NCI-H187 (cell line): Measurements from ENCODE around the gene SPTBN1.

Experiments used
- DNase-seq, 2 experiments: peaks; one replicate each; lab custom pipeline; 2025; lab: John Stamatoyannopoulos, UW

The SPTBN1 gene

DNA sequence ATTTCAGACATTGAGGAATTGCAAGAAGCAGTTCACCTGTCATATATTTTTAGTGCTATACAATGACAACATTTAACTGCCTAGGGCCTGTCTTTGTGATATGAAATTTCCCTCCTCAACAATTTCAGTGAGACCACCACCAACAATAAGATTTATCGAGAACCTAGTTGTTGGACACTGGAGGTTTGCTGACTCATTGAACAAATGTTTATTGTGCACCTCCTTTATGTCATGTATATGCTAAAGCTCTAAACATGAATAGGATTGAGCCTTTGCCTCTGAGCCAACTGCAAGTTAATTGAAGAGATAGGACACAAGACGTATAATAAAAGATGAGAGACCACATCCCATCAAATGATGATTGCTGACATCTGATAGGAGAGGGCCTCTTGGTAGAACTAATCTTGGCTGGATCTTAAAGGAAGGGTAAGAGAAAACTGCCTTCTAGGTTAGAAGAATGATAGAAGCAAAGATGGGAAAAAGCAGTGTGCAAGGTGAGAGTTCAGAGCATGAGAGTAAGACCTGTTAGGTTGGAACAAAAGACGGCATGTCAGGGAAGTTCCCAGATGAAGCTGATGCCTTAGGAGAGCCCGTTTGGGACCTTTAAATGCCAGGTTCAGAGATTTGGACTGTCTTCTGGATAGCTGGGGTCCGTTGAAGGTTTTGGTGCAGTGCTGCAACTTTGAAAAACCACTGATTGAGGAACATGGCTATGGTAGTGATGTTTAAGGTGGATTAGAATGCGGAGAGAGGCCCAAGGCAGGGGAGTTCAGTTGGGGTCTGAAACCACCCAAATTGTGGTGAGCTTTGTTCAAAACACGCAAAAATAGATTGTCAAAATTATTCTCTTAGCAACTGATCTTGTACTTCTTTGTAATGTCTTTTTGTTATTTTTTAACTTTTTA, 134.3 kb downstream of the SPTBN1 start:
- no peak for DNase-seq

DNA sequence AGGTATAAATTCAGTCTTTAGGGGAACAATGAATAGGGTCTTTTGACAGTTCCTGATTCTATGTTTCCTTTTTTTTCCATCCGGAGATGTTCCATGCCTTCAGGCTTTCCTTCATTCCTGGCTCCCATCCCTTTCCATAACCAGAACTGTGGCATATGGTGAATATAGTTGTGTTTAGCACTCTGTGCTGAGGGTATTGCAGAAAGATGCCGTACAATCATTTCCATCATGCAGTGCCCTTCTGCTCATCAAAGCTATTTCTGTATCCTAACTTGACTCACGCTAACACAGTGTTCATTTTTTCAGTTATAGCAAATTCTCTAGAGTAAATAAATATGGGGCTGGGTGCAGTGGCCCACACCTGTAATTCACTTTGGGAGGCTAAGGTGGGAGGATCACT, 135.4 kb downstream of the SPTBN1 start:
- no peak for DNase-seq

GRCh38 chr2:54593249-54593648, 137.1 kb downstream of the SPTBN1 start:
- DNase-seq: no peak

DNA sequence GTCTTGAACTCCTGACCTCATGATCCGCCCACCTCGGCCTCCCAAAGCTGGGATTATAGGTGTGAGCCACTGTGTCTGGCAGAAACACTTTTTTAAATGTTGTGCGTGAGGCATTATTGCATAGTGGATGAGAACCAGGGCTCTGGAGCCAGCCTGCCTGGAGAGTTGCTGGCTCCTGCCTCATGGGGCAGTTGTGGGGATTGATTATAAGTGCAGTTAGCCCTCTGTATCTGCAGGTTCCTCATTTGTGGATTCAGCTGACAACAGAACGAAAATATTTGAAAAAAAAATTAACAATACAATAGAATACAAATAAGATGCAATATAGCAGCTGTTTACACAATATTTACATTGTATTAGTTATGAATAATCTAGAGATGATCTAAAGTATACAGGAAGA, 137.9 kb downstream of the SPTBN1 start:
- DNase-seq: no peak

DNA sequence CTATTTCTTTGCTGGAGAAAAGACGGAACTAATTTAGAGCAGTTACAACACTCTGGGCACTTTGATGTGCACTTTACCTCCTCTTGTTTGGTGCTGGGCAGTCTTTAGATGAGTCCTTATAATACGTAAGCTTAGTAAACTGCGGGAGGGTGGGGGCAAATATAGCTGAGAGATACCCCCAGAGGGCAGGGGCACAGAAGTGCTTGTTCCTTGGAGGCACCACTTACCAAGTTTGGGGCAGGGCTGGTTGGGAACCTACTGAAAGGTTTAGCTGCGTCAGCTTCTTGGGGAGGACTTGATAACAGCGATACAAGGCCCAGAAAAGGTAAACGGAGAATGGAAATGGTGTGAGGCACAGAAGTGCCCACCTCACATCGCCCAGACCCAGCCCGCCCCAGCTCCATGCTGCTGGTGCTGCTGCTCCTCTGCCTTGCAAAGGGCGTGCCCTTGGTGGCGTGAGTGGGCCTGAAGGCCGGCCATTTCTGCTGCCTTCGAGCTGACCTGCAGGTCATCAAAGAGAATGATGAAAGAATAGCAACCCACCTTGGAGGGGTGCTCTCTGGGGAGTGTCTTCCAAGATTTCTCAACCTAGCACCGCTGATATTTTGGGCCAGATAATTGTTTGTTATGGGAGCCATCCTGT, 139.2 kb downstream of the SPTBN1 start:
- DNase-seq: no peak

- no peak for DNase-seq
Measured at GRCh38 chr2:54595999-54596902, 140.1 kb downstream of the SPTBN1 start.

DNA sequence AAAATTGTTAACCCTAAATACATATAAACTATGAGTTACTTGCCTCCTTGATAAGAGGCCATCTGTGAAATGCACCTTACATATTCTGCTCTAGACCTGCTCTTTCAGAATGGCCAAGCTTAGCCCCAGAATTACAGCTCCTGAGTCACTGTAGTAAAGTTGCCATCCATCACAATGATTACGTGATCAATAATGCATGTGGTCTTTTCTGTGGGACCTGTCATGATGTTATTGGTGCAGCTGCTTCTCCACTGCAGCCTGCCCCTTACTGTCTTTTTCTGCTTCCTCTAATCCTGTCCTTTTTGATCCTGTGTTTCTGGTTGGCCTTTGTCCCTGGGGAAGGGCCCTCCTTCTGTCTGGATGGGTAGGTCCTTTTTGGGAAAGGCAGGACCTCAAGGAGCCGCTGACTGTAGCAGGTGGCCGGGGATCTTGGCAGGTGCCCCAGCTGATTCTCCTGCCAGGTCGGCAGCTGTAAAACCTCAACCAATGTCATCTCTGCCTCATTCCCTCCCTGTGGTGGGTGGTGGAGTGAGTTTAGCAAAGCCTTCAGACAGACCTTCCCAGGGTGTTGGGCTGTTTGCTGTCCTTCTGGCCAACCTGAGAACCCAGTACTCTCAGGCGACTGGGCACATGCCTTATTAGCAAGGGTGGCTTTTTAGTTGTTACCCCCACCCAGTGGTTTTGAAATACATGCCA, 141.2 kb downstream of the SPTBN1 start:
- DNase-seq: peak in 1 of 2 experiments; percentile 52

DNA sequence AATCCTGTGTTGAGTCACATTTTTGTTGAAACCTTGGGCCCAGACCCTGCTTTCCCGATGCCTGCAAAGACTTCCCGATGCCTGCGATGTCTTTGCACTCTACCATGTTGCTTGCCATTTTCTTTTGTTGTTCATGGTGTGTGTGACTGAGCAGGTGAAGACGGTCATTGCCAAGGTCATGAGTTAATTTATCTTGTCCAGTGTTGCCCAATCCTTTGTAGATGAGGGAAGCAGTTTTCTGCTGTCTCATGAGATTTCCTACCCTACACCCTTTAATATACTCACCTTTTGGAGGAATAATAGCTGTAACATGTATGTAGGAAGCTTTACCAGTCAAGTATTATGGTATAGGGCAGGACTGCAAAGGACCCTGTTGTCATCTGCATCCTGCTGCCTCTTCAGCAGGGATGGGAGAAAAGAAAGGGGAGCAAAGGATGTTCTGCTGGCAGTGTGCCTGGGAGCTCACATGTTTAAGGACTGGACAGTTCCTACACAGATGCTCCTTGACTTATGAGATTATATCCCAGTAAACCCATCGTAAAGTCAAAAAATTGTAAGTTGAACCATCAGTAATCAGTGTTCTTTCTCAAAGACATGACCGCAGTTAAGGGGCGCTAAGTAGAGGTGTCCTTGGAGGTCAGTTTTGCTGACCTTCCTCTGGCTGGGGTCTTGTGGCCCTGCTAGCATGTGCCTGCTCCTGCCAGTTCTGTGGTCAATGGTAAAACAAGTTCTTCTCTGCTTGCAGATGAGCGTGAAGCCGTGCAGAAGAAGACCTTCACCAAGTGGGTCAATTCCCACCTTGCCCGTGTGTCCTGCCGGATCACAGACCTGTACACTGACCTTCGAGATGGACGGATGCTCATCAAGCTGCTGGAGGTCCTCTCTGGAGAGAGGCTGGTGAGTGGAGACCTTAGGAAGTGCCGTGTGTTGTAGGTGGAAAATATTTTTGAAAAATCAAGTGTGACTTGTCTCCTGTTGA, 142.5 kb downstream of the SPTBN1 start:
- DNase-seq: no peak

GRCh38 chr2:54599326-54599710, 143.2 kb downstream of the SPTBN1 start:
- no peak for DNase-seq

DNA sequence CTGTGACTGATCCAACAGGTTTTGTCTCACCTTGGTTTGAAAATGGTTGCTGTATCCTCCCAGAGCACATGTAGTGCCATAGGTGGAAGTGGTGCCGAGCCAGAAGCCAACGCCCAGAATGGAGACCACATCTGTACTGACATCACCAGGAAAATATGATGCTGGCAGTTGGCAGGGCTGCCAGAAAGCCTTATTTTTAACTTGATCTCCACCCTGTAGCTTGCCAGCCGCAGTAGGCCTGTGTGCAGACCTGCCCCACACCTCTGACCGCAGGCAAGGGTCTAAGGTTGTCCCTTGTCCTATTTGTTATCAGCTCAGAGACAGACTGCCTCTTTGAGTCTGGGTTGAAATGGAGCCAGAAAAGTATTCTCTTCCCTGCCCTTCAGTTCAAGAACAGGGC, 143.8 kb downstream of the SPTBN1 start:
- no peak for DNase-seq

GRCh38 chr2:54601339-54601738, 145.2 kb downstream of the SPTBN1 start:
- no peak for DNase-seq

DNA sequence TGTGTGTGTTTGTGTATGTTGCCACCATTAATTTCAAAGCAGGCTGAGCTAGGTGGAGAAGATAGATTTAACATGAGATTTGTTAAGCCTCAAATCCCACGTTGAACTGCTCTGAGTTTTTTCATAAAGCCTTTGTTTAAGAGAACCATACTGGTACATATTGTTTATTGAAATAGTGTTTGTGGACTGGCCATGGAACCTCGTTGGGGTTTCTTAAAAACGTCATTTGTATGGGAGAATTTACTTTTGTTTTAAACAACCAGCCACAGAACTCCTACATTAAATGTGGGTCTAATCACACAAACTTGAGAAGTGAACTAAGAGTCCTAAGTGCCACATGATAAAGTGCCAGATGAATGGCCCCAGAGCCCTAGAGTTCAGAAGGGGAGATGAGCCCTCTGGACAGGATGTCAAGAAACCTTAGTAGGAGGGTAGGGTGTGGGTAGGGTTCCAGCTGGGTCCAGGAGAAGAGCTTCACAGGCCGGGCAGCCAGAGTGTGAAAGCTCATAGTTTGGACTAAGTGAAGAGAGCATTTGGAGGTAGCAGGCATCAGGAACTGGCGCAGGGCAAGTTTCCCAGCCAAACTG, 146.7 kb downstream of the SPTBN1 start:
- no peak for DNase-seq

- no peak for DNase-seq
Measured at GRCh38 chr2:54603357-54603756, 147.2 kb downstream of the SPTBN1 start.

GRCh38 chr2:54603796-54604195, 147.7 kb downstream of the SPTBN1 start:
- DNase-seq: no peak

GRCh38 chr2:54604871-54605270, 148.7 kb downstream of the SPTBN1 start:
- DNase-seq: no peak

- no peak for DNase-seq
Measured at GRCh38 chr2:54605836-54606235, 149.7 kb downstream of the SPTBN1 start.

GRCh38 chr2:54606393-54606958, 150.3 kb downstream of the SPTBN1 start:
- DNase-seq: peak in 1 of 2 experiments; percentile 18

- DNase-seq: no peak
Measured at GRCh38 chr2:54608224-54608623, 152.1 kb downstream of the SPTBN1 start.

DNA sequence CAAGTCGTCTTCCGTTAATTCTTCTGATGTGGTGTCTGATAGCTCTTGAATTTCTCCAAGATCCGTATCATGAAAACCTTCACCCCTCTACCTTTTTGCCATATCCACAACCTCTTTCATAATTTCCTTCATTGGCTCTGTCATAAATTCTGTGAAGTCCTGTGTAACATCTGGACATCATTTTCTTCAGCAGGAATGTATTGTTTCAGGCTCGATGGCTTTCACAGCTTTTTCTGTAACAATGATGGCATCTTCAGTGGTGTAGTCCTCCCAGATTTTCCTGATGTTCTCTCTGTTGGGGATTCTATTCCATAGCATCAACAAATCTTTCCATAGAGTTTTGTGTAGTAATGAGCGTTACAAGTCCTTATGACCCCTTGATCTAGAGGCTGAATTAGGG, 153.1 kb downstream of the SPTBN1 start:
- no peak for DNase-seq

- no peak for DNase-seq
Measured at GRCh38 chr2:54609647-54610046, 153.5 kb downstream of the SPTBN1 start.
